Progenitor cell of endocrine pancreas (in vitro differentiated cells): Measurements from ENCODE around the gene GDF15. TPM values are rescaled to one million over a fixed set of nuclear protein-coding genes. Genes with fewer than 3 reads are reported as not detected.
"Not testable (repeated sequence)": the region's sequence is repeated elsewhere in the genome, so short reads cannot be mapped to it uniquely, and the experiment has no call there.

Source experiments
- DNase-seq: peaks from one replicate; pipeline ENCODE4 v3.0.0; 2021; ENCODE audit warnings: low spot score; ENCODE audit not compliant: unreplicated experiment
- H3K27ac Mint-ChIP-seq: 2 replicates; pipeline ENCODE4 v1.8.0; 2021; ENCODE audit warnings: mild to moderate bottlenecking, moderate library complexity, mixed read lengths
- H3K27me3 Mint-ChIP-seq: 2 replicates; pipeline ENCODE4 v1.8.0; 2021; ENCODE audit warnings: mixed read lengths
- H3K36me3 Mint-ChIP-seq: 2 replicates; pipeline ENCODE4 v1.8.0; 2022; ENCODE audit warnings: mixed read lengths; ENCODE audit not compliant: insufficient read depth
- H3K4me1 Mint-ChIP-seq: 2 replicates; pipeline ENCODE4 v1.8.0; 2021; ENCODE audit warnings: low read depth, mixed read lengths
- H3K4me3 Mint-ChIP-seq: 2 replicates; pipeline ENCODE4 v1.8.0; 2021; ENCODE audit warnings: low read depth, mild to moderate bottlenecking, moderate library complexity, mixed read lengths
- H3K9me3 Mint-ChIP-seq: 2 replicates; pipeline ENCODE4 v1.8.0; 2021; ENCODE audit warnings: low read depth, mixed read lengths
- CTCF ChIP-seq: fragments of 200-600 bp; sonication (generic); IDR thresholded peaks from one replicate; pipeline ENCODE4 v1.5.0; 2021; ENCODE audit warnings: antibody characterized with exemption, mild to moderate bottlenecking; ENCODE audit not compliant: unreplicated experiment
- total RNA-seq: library from RNA; stranded (reverse); gene quantifications from 2 replicates; pipeline ENCODE4 v1.2.1, GENCODE V29; 2021

Gene GDF15
- total RNA-seq, 1 donor from 2014 or later: 10.5 TPM

- DNase-seq: no peak
- Mint-ChIP-seq H3K9me3 (no peaks in the 10 kb centered on the region), H3K27ac (peak overlapping the region; percentile 96), H3K4me1 (peaks cover 28% of the 10 kb centered on the region), H3K27me3 (no peaks in the 10 kb centered on the region), H3K36me3 (peaks cover 2% of the 10 kb centered on the region), H3K4me3 (peak overlapping the region; percentile 21)
- no peak for TF ChIP-seq CTCF
Measured at GRCh38 chr19:18377026-18377425, 8.9 kb upstream of the GDF15 start.

GRCh38 chr19:18379803-18380747, 5.9 kb upstream of the GDF15 start:
- Mint-ChIP-seq H3K27ac (peak overlapping the region; percentile 93), H3K36me3 (peaks cover 2% of the 10 kb centered on the region), H3K27me3 (no peaks in the 10 kb centered on the region), H3K4me3 (no peak overlapping the region), H3K9me3 (no peaks in the 10 kb centered on the region), H3K4me1 (peaks cover 26% of the 10 kb centered on the region)
- peak; percentile 23 for DNase-seq
- no peak for TF ChIP-seq CTCF

- no peak overlapping the region for H3K27ac Mint-ChIP-seq
Measured at GRCh38 chr19:18380843-18381242, 5.1 kb upstream of the GDF15 start.

GRCh38 chr19:18383622-18384021, 2.3 kb upstream of the GDF15 start:
- H3K9me3 Mint-ChIP-seq, H3K27me3 Mint-ChIP-seq, H3K4me3 Mint-ChIP-seq, H3K27ac Mint-ChIP-seq, H3K36me3 Mint-ChIP-seq, DNase-seq: not testable (repeated sequence)
- H3K4me1 Mint-ChIP-seq: peaks cover 30% of the 10 kb centered on the region

More at GRCh38 chr19:18380843-18381242, 5.1 kb upstream of the GDF15 start:
- no peak for TF ChIP-seq CTCF
- Mint-ChIP-seq H3K36me3 (peaks cover 2% of the 10 kb centered on the region), H3K9me3 (no peaks in the 10 kb centered on the region), H3K4me1 (peaks cover 30% of the 10 kb centered on the region), H3K4me3 (no peak overlapping the region), H3K27me3 (no peaks in the 10 kb centered on the region)
- no peak for DNase-seq

- no peaks in the 10 kb centered on the region for H3K27me3 Mint-ChIP-seq
- no peak for DNase-seq
- peaks cover 30% of the 10 kb centered on the region for H3K4me1 Mint-ChIP-seq
- peak overlapping the region; percentile 78 for H3K27ac Mint-ChIP-seq
- peaks cover 2% of the 10 kb centered on the region for H3K36me3 Mint-ChIP-seq
- H3K4me3 Mint-ChIP-seq: no peak overlapping the region
- no peaks in the 10 kb centered on the region for H3K9me3 Mint-ChIP-seq
- TF ChIP-seq CTCF: no peak
Measured at GRCh38 chr19:18384775-18385174, 1.2 kb upstream of the GDF15 start.

- Mint-ChIP-seq H3K4me1 (peaks cover 25% of the 10 kb centered on the region), H3K27ac (peak overlapping the region; percentile 85), H3K27me3 (no peaks in the 10 kb centered on the region), H3K36me3 (peaks cover 3% of the 10 kb centered on the region), H3K9me3 (no peaks in the 10 kb centered on the region), H3K4me3 (no peak overlapping the region)
- DNase-seq: no peak
- TF ChIP-seq CTCF: no peak
Measured at GRCh38 chr19:18385359-18385674, 641 bp upstream of the GDF15 start.
